Naive thymus-derived CD4-positive, alpha-beta T cell (primary cell): Measurements from ENCODE around the gene ZNF445. TPM values are rescaled to one million over a fixed set of nuclear protein-coding genes. Genes with fewer than 3 reads are reported as not detected.

Source experiments
- ATAC-seq: fragments of 150-1000 bp; cut with Tn5 transposase; 2 replicates; pipeline ENCODE4 v1.10.0; 2021; ENCODE audit warnings: mild to moderate bottlenecking, moderate library complexity
- CTCF ChIA-PET: fragments of 350-600 bp; sonication (Branson Sonifier 250); formaldehyde crosslinking; loops from one replicate; lab custom pipeline; 2021; ENCODE audit warnings: antibody characterized with exemption; lab: Charles Lee
- POLR2A ChIA-PET: fragments of 350-600 bp; sonication (Branson Sonifier 250); formaldehyde crosslinking; loops from one replicate; lab custom pipeline; 2021; ENCODE audit warnings: antibody characterized with exemption, inconsistent platforms; lab: Charles Lee
- DNase-seq, 9 donors: peaks; one replicate each; pipeline versions ENCODE4 v3.0.0 to v3.0.0-alpha.2; 2020 to 2022; ENCODE audit warnings: mixed read lengths in 1 of 9
- H3K27ac ChIP-seq: one replicate; pipeline ENCODE4 v1.7.0; 2013; ENCODE audit warnings: mild to moderate bottlenecking, low read depth, low read length, moderate library complexity
- H3K27me3 ChIP-seq, 2 donors: one replicate each; pipeline ENCODE4 v1.7.0; 2013; ENCODE audit warnings: low read length in 2 of 2, mild to moderate bottlenecking in 2 of 2, moderate library complexity in 2 of 2; ENCODE audit not compliant: control insufficient read depth in 2 of 2, insufficient read depth in 2 of 2
- H3K36me3 ChIP-seq, 3 experiments: 1 replicate in 2 of 3; 2 replicates in 1 of 3; pipeline ENCODE4 v1.7.0; 2013; ENCODE audit warnings: low read length in 3 of 3, mild to moderate bottlenecking in 3 of 3, moderate library complexity in 1 of 3; ENCODE audit not compliant: insufficient read depth in 3 of 3, control insufficient read depth in 2 of 3
- H3K4me1 ChIP-seq, 2 donors: one replicate each; pipeline ENCODE4 v1.7.0; 2013; ENCODE audit warnings: low read length in 2 of 2, mild to moderate bottlenecking in 2 of 2, moderate library complexity in 1 of 2; ENCODE audit not compliant: control insufficient read depth in 2 of 2, insufficient read depth in 2 of 2
- H3K4me3 ChIP-seq: 2 replicates; pipeline ENCODE4 v1.7.0; 2013; ENCODE audit warnings: mild to moderate bottlenecking, low read length
- H3K9me3 ChIP-seq, 3 experiments: 1 replicate in 2 of 3; 2 replicates in 1 of 3; pipeline ENCODE4 v1.7.0; 2013; ENCODE audit warnings: low read length in 3 of 3; ENCODE audit not compliant: control insufficient read depth in 2 of 3
- H3K27ac Mint-ChIP-seq, 9 donors: one replicate each; pipeline ENCODE4 v1.8.0; 2020 to 2022; ENCODE audit warnings: mixed read lengths in 9 of 9, mild to moderate bottlenecking in 8 of 9, moderate library complexity in 5 of 9, inconsistent platforms in 2 of 9
- H3K27me3 Mint-ChIP-seq, 5 donors: one replicate each; pipeline ENCODE4 v1.8.0; 2021 to 2022; ENCODE audit warnings: mixed read lengths in 5 of 5, mild to moderate bottlenecking in 1 of 5
- H3K36me3 Mint-ChIP-seq, 5 donors: one replicate each; pipeline ENCODE4 v1.8.0; 2020 to 2022; ENCODE audit warnings: mixed read lengths in 5 of 5, mild to moderate bottlenecking in 3 of 5, inconsistent platforms in 1 of 5
- H3K4me1 Mint-ChIP-seq, 7 donors: one replicate each; pipeline ENCODE4 v1.8.0; 2020 to 2022; ENCODE audit warnings: mixed read lengths in 7 of 7, mild to moderate bottlenecking in 3 of 7, inconsistent platforms in 1 of 7
- H3K4me3 Mint-ChIP-seq, 10 donors: one replicate each; pipeline ENCODE4 v1.8.0; 2020 to 2022; ENCODE audit warnings: mild to moderate bottlenecking in 10 of 10, mixed read lengths in 10 of 10, moderate library complexity in 6 of 10, inconsistent platforms in 2 of 10
- H3K9me3 Mint-ChIP-seq, 11 donors: one replicate each; pipeline ENCODE4 v1.8.0; 2020 to 2022; ENCODE audit warnings: mixed read lengths in 11 of 11, mild to moderate bottlenecking in 4 of 11, inconsistent platforms in 1 of 11, moderate library complexity in 1 of 11
- intact Hi-C, 2 donors: fragments of 100-400 bp; cut with micrococcal nuclease; formaldehyde crosslinking; loops; one replicate each; pipeline ENCODE4 v1.15.1; 2023
- polyA plus RNA-seq, 2 donors: library from polyadenylated mRNA; unstranded; fragments of 300-500 nt; fragmentation: Illumina TruSeq; gene quantifications; one replicate each; pipeline ENCODE4 v1.2.3, GENCODE V29; 2021
- total RNA-seq, 6 experiments: library from RNA in 5 of 6; stranded (reverse) in 5 of 6; gene quantifications; 1 replicate in 5 of 6; 2 replicates in 1 of 6; pipeline ENCODE4 v1.2.3 and lab custom pipeline; 2021 to 2026

The ZNF445 gene
- total and polyA plus RNA-seq, 7 experiments from 2014 or later, result 5.1 to 37.6 (median 17.3) TPM

- Histone ChIP-seq H3K27me3 (no peaks in the 10 kb centered on the region), H3K9me3 (no peaks in the 10 kb centered on the region), H3K36me3 (peaks cover 0 to 6% (median 0%) of the 10 kb centered on the region in 3 experiments), H3K27ac (peak overlapping the region; percentile 65), H3K4me1 (peaks cover 16 to 24% of the 10 kb centered on the region in 2 donors), H3K4me3 (peak overlapping the region; percentile 17)
- H3K27ac Mint-ChIP-seq, result peak overlapping the region; percentile 88 to 97 (median 95)
- POLR2A ChIA-PET, result interaction anchor here (0.6 to 1.4 kb wide), 3 partner anchors 69 to 244 kb away, joined by 3 to 7 read pairs (median 3); partner anchors contain the start of gene TCAIM
- CTCF ChIA-PET, result no interaction called here
- intact Hi-C loops, result loop anchor here (1.0 to 5.0 kb wide), 5 partner anchors 37 to 101 kb away; partner anchors contain the start of genes TCAIM (in 2 of the 2) and ZNF445 (in 1 of the 2)
- peak overlapping the region; percentile 66 to 85 (median 78) for H3K4me3 Mint-ChIP-seq
- ATAC-seq, result peak; percentile 88
- H3K9me3 Mint-ChIP-seq, result peaks cover 0 to under 1% (median 0%) of the 10 kb centered on the region in 11 donors
- peaks cover 5 to 43% (median 16%) of the 10 kb centered on the region in 5 donors for H3K36me3 Mint-ChIP-seq
- peak; percentile 14 to 81 (median 69) for DNase-seq
- H3K4me1 Mint-ChIP-seq, result peaks cover 23 to 44% (median 40%) of the 10 kb centered on the region in 7 donors
- no peaks in the 10 kb centered on the region for H3K27me3 Mint-ChIP-seq
Measured at GRCh38 chr3:44439499-44440295, 37.8 kb downstream of the ZNF445 start.

- intact Hi-C loops, result no loop called here
- ChIA-PET POLR2A (no interaction called here), CTCF (no interaction called here)
- Histone ChIP-seq H3K4me1 (peaks cover 16 to 24% of the 10 kb centered on the region in 2 donors), H3K27ac (no peak overlapping the region), H3K27me3 (no peaks in the 10 kb centered on the region), H3K36me3 (peaks cover 0 to 6% (median 0%) of the 10 kb centered on the region in 3 experiments), H3K4me3 (no peak overlapping the region), H3K9me3 (no peaks in the 10 kb centered on the region)
- Mint-ChIP-seq H3K36me3 (peaks cover 0 to 34% (median 10%) of the 10 kb centered on the region in 5 donors), H3K9me3 (no peaks in the 10 kb centered on the region), H3K27ac (peak overlapping the region in 3 of 9 donors; percentile 19 to 74 (median 48)), H3K27me3 (no peaks in the 10 kb centered on the region), H3K4me1 (peaks cover 20 to 36% (median 34%) of the 10 kb centered on the region in 7 donors), H3K4me3 (no peak overlapping the region)
- DNase-seq, result no peak
- ATAC-seq, result no peak
Measured at GRCh38 chr3:44437800-44438199, 39.7 kb downstream of the ZNF445 start.

- no peaks in the 10 kb centered on the region for H3K36me3 ChIP-seq
- H3K9me3 ChIP-seq, result no peaks in the 10 kb centered on the region
- intact Hi-C loops, result no loop called here
- H3K27ac Mint-ChIP-seq, result peak overlapping the region in 3 of 9 donors; percentile 1 to 23 (median 4)
- ATAC-seq, result no peak
- no peaks in the 10 kb centered on the region for H3K27me3 ChIP-seq
- H3K27me3 Mint-ChIP-seq, result no peaks in the 10 kb centered on the region
- no peak overlapping the region for H3K4me3 ChIP-seq
- H3K27ac ChIP-seq, result no peak overlapping the region
- peaks cover 0 to 24% (median under 1%) of the 10 kb centered on the region in 5 donors for H3K36me3 Mint-ChIP-seq
- H3K4me1 ChIP-seq, result peaks cover 16 to 22% of the 10 kb centered on the region in 2 donors
- H3K4me3 Mint-ChIP-seq, result no peak overlapping the region
- DNase-seq, result no peak
- no peaks in the 10 kb centered on the region for H3K9me3 Mint-ChIP-seq
- CTCF ChIA-PET, result no interaction called here
- H3K4me1 Mint-ChIP-seq, result peaks cover 17 to 23% (median 20%) of the 10 kb centered on the region in 7 donors
- POLR2A ChIA-PET, result no interaction called here
Measured at GRCh38 chr3:44436181-44436580, 41.3 kb downstream of the ZNF445 start.

- intact Hi-C loops, result no loop called here
- no peaks in the 10 kb centered on the region for H3K9me3 Mint-ChIP-seq
Measured at GRCh38 chr3:44434834-44435510, 42.5 kb downstream of the ZNF445 start.

GRCh38 chr3:44430466-44430865 is 47.0 kb downstream of the ZNF445 start:
- CTCF ChIA-PET, result no interaction called here
- Histone ChIP-seq H3K4me3 (no peak overlapping the region), H3K4me1 (no peaks in the 10 kb centered on the region), H3K27ac (no peak overlapping the region), H3K27me3 (no peaks in the 10 kb centered on the region), H3K36me3 (no peaks in the 10 kb centered on the region), H3K9me3 (no peaks in the 10 kb centered on the region)
- Mint-ChIP-seq H3K9me3 (no peaks in the 10 kb centered on the region), H3K27me3 (no peaks in the 10 kb centered on the region), H3K4me1 (peaks cover 0 to 2% (median 0%) of the 10 kb centered on the region in 7 donors), H3K36me3 (peaks cover 0 to under 1% (median 0%) of the 10 kb centered on the region in 5 donors), H3K4me3 (no peak overlapping the region), H3K27ac (no peak overlapping the region)
- DNase-seq (no peak), ATAC-seq (no peak)
- POLR2A ChIA-PET, result interaction anchor here (0.7 kb wide), 1 partner anchor 26 kb away, joined by 5 read pairs; no protein-coding TSS in a partner anchor
- intact Hi-C loops, result no loop called here

More at GRCh38 chr3:44434834-44435510, 42.5 kb downstream of the ZNF445 start:
- no peaks in the 10 kb centered on the region for H3K9me3 ChIP-seq
- H3K27me3 ChIP-seq, result no peaks in the 10 kb centered on the region
- Mint-ChIP-seq H3K4me3 (no peak overlapping the region), H3K36me3 (peaks cover 0 to 20% (median 0%) of the 10 kb centered on the region in 5 donors), H3K4me1 (peaks cover 9 to 11% (median 9%) of the 10 kb centered on the region in 7 donors), H3K27me3 (no peaks in the 10 kb centered on the region), H3K27ac (peak overlapping the region in 1 of 9 donors; percentile 2)
- ChIA-PET POLR2A (no interaction called here), CTCF (no interaction called here)
- no peaks in the 10 kb centered on the region for H3K36me3 ChIP-seq
- no peak for DNase-seq
- H3K4me1 ChIP-seq, result peaks cover 10% of the 10 kb centered on the region in 2 donors
- no peak overlapping the region for H3K4me3 ChIP-seq
- ATAC-seq, result no peak
- no peak overlapping the region for H3K27ac ChIP-seq

- ATAC-seq (no peak), DNase-seq (no peak)
- no peaks in the 10 kb centered on the region for H3K9me3 Mint-ChIP-seq
- no peaks in the 10 kb centered on the region for H3K36me3 Mint-ChIP-seq
- H3K27ac Mint-ChIP-seq, result no peak overlapping the region
- Histone ChIP-seq H3K4me1 (no peaks in the 10 kb centered on the region), H3K27me3 (no peaks in the 10 kb centered on the region), H3K4me3 (no peak overlapping the region), H3K9me3 (no peaks in the 10 kb centered on the region), H3K36me3 (no peaks in the 10 kb centered on the region), H3K27ac (no peak overlapping the region)
- H3K4me3 Mint-ChIP-seq, result no peak overlapping the region
- ChIA-PET CTCF (interaction anchor here (0.6 kb wide), 1 partner anchor 560 kb away, joined by 3 read pairs; no protein-coding TSS in a partner anchor), POLR2A (no interaction called here)
- H3K27me3 Mint-ChIP-seq, result peaks cover 0 to 6% (median 4%) of the 10 kb centered on the region in 5 donors
- H3K4me1 Mint-ChIP-seq, result peaks cover 0 to 2% (median 0%) of the 10 kb centered on the region in 7 donors
- intact Hi-C loops, result no loop called here
Measured at GRCh38 chr3:44429459-44429858, 48.0 kb downstream of the ZNF445 start.
